H9 (cell line): ENCODE results near the gene MAP3K1. TPM values are rescaled to one million over a fixed set of nuclear protein-coding genes. Genes with fewer than 3 reads are reported as not detected.

Experiments
- DNase-seq: peaks from one replicate; pipeline ENCODE4 v3.0.0-alpha.2; 2017
- H2AFZ ChIP-seq: one replicate; pipeline ENCODE4 v1.6.1; 2013; ENCODE audit warnings: mild to moderate bottlenecking, low read length, control low read depth, moderate library complexity
- H2AK5ac ChIP-seq: 2 replicates; pipeline ENCODE4 v1.6.1; 2013; ENCODE audit warnings: low read length, control low read depth, mixed read lengths; ENCODE audit not compliant: insufficient read length
- H2BK120ac ChIP-seq: one replicate; pipeline ENCODE4 v1.6.1; 2013; ENCODE audit warnings: low read depth, mild to moderate bottlenecking, low read length, control low read depth, inconsistent platforms; ENCODE audit not compliant: poor library complexity, severe bottlenecking
- H2BK12ac ChIP-seq: 2 replicates; pipeline ENCODE4 v1.6.1; 2013; ENCODE audit warnings: low read length, control low read depth, mixed read lengths, low read depth; ENCODE audit not compliant: insufficient read length
- H2BK15ac ChIP-seq: 2 replicates; pipeline ENCODE4 v1.6.1; 2013; ENCODE audit warnings: low read depth, low read length, control low read depth
- H2BK20ac ChIP-seq: one replicate; pipeline ENCODE4 v1.6.1; 2013; ENCODE audit warnings: low read depth, mild to moderate bottlenecking, low read length, control low read depth, inconsistent platforms; ENCODE audit not compliant: poor library complexity, severe bottlenecking
- H2BK5ac ChIP-seq: 2 replicates; pipeline ENCODE4 v1.6.1; 2013; ENCODE audit warnings: low read length, control low read depth, mixed read lengths; ENCODE audit not compliant: insufficient read length
- H3K14ac ChIP-seq: 2 replicates; pipeline ENCODE4 v1.6.1; 2013; ENCODE audit warnings: low read length, control low read depth; ENCODE audit not compliant: insufficient read depth
- H3K18ac ChIP-seq: 2 replicates; pipeline ENCODE4 v1.6.1; 2013; ENCODE audit warnings: low read depth, mild to moderate bottlenecking, mixed read lengths, low read length, control low read depth; ENCODE audit not compliant: insufficient read length
- H3K23ac ChIP-seq: 2 replicates; pipeline ENCODE4 v1.6.1; 2013; ENCODE audit warnings: low read length, control low read depth, mixed read lengths, low read depth; ENCODE audit not compliant: insufficient read length
- H3K23me2 ChIP-seq: 2 replicates; pipeline ENCODE4 v1.6.1; 2013; ENCODE audit warnings: low read depth, mild to moderate bottlenecking, mixed read lengths, low read length, control low read depth; ENCODE audit not compliant: insufficient read length, poor library complexity, severe bottlenecking
- H3K27ac ChIP-seq: 2 replicates; pipeline ENCODE4 v1.5.1; 2013; ENCODE audit warnings: low read length, control low read depth, mixed read lengths, low read depth; ENCODE audit not compliant: insufficient read length
- H3K27me3 ChIP-seq: 2 replicates; pipeline ENCODE4 v1.6.1; 2013; ENCODE audit warnings: low read length, control low read depth, inconsistent platforms; ENCODE audit not compliant: insufficient read depth
- H3K4ac ChIP-seq: 2 replicates; pipeline ENCODE4 v1.6.1; 2013; ENCODE audit warnings: low read depth, mild to moderate bottlenecking, control low read depth, inconsistent platforms, low read length, moderate library complexity
- H3K4me1 ChIP-seq: 2 replicates; pipeline ENCODE4 v1.6.1; 2013; ENCODE audit warnings: low read length, control low read depth, inconsistent platforms; ENCODE audit not compliant: insufficient read depth
- H3K4me2 ChIP-seq: 2 replicates; pipeline ENCODE4 v1.6.1; 2013; ENCODE audit warnings: low read length, control low read depth, mixed read lengths; ENCODE audit not compliant: insufficient read length, insufficient read depth
- H3K56ac ChIP-seq: 2 replicates; pipeline ENCODE4 v1.6.1; 2013; ENCODE audit warnings: low read depth, mild to moderate bottlenecking, mixed read lengths, low read length, control low read depth; ENCODE audit not compliant: insufficient read length
- H3K79me1 ChIP-seq: 2 replicates; pipeline ENCODE4 v1.6.1; 2013; ENCODE audit warnings: low read depth, mild to moderate bottlenecking, moderate library complexity, low read length, control low read depth, inconsistent platforms; ENCODE audit not compliant: insufficient read depth, poor library complexity, severe bottlenecking
- H3K79me2 ChIP-seq: 2 replicates; pipeline ENCODE4 v1.6.1; 2013; ENCODE audit warnings: low read length, control low read depth, inconsistent platforms; ENCODE audit not compliant: insufficient read depth
- H3K9ac ChIP-seq: 2 replicates; pipeline ENCODE4 v1.6.1; 2013; ENCODE audit warnings: low read length, control low read depth, mixed read lengths; ENCODE audit not compliant: insufficient read length; ENCODE audit errors: extremely low read depth
- H3K9me3 ChIP-seq: one replicate; pipeline ENCODE4 v1.6.1; 2013; ENCODE audit warnings: low read depth, low read length, inconsistent platforms; ENCODE audit not compliant: control insufficient read depth
- H3T11ph ChIP-seq: one replicate; pipeline ENCODE4 v1.6.1; 2013; ENCODE audit warnings: mild to moderate bottlenecking, low read length, control low read depth, inconsistent platforms
- H4K20me1 ChIP-seq: one replicate; pipeline ENCODE4 v1.6.1; 2013; ENCODE audit not compliant: control insufficient read depth, insufficient read length, insufficient read depth
- H4K5ac ChIP-seq: 2 replicates; pipeline ENCODE4 v1.6.1; 2013; ENCODE audit warnings: low read depth, mild to moderate bottlenecking, mixed read lengths, low read length, control low read depth; ENCODE audit not compliant: insufficient read length
- H4K8ac ChIP-seq: replicated peaks from 2 replicates; pipeline ENCODE4 v1.6.1; 2013; ENCODE audit warnings: low read length, control low read depth, mixed read lengths, low read depth; ENCODE audit not compliant: insufficient read length
- H4K91ac ChIP-seq: 2 replicates; pipeline ENCODE4 v1.6.1; 2013; ENCODE audit warnings: low read depth, mild to moderate bottlenecking, moderate library complexity, mixed read lengths, low read length, control low read depth; ENCODE audit not compliant: insufficient read length
- H3K27ac Mint-ChIP-seq, 3 experiments: 2 replicates in 2 of 3; 3 replicates in 1 of 3; pipeline ENCODE4 v1.8.0; 2020 to 2021; ENCODE audit warnings: mixed read lengths in 3 of 3, mild to moderate bottlenecking in 1 of 3, moderate library complexity in 1 of 3
- H3K27me3 Mint-ChIP-seq: 2 replicates; pipeline ENCODE4 v1.8.0; 2021; ENCODE audit warnings: low read depth, mild to moderate bottlenecking, moderate library complexity, mixed read lengths
- H3K36me3 Mint-ChIP-seq, 3 experiments: 2 replicates in 2 of 3; 3 replicates in 1 of 3; pipeline ENCODE4 v1.8.0; 2020 to 2021; ENCODE audit warnings: low read depth in 3 of 3, mixed read lengths in 3 of 3; ENCODE audit not compliant: insufficient read depth in 1 of 3
- H3K4me1 Mint-ChIP-seq, 2 experiments: 2 replicates each; pipeline ENCODE4 v1.8.0; 2020; ENCODE audit warnings: mixed read lengths in 2 of 2
- H3K4me3 Mint-ChIP-seq, 2 experiments: 2 replicates in 1 of 2; 3 replicates in 1 of 2; pipeline ENCODE4 v1.8.0; 2020 to 2021; ENCODE audit warnings: mild to moderate bottlenecking in 2 of 2, mixed read lengths in 2 of 2, moderate library complexity in 1 of 2
- H3K9me3 Mint-ChIP-seq, 2 experiments: 2 replicates in 1 of 2; 3 replicates in 1 of 2; pipeline ENCODE4 v1.8.0; 2020; ENCODE audit warnings: mild to moderate bottlenecking in 2 of 2, mixed read lengths in 2 of 2, moderate library complexity in 1 of 2
- WGBS: extraction: QIAGEN DNeasy Blood & Tissue Kit; methylation state at CpG from one replicate; pipeline ENCODE4 v1.1.7; 2013; ENCODE audit warnings: missing lambda C conversion rate, low lambda C conversion rate, mixed read lengths; ENCODE audit not compliant: insufficient read length; ENCODE audit errors: extremely low coverage; 5-methylcytosine and 5-hydroxymethylcytosine counted together
- total RNA-seq: library from RNA; stranded (reverse); gene quantifications from 2 replicates; pipeline ENCODE4 v1.2.1, GENCODE V29; 2021
- TF ChIP-seq, protein P1 (sequence below): fragments of 200-600 bp; sonication (generic); conservative IDR thresholded peaks from 3 replicates; pipeline ENCODE4 v1.8.0; 2021; ENCODE audit warnings: antibody characterized with exemption, mild to moderate bottlenecking

The MAP3K1 gene
- total RNA-seq, 1 experiment from 2014 or later = 11.1 TPM

GRCh38 chr5:56900858-56901578 lies 85.7 kb downstream of the MAP3K1 start:
- H3T11ph ChIP-seq = no peak overlapping the region
- H2AK5ac ChIP-seq = no peak overlapping the region
- H3K23me2 ChIP-seq = no peaks in the 10 kb centered on the region
- no peak overlapping the region for H2AFZ ChIP-seq
- Mint-ChIP-seq H3K27me3 (peaks cover 1% of the 10 kb centered on the region; the same call in 1 of the 2 replicates), H3K36me3 (no peaks in the 10 kb centered on the region), H3K9me3 (peaks cover 0 to 3% of the 10 kb centered on the region in 2 experiments; a peak in 2 of 5 replicates), H3K4me1 (no peaks in the 10 kb centered on the region), H3K4me3 (no peak overlapping the region), H3K27ac (no peak overlapping the region)
- no peaks in the 10 kb centered on the region for H3K4me1 ChIP-seq
- H3K4me2 ChIP-seq = no peak overlapping the region
- no peaks in the 10 kb centered on the region for H3K9me3 ChIP-seq
- no peaks in the 10 kb centered on the region for H3K79me1 ChIP-seq
- no peaks in the 10 kb centered on the region for H3K79me2 ChIP-seq
- no peak overlapping the region for H3K9ac ChIP-seq
- no CpG with 5 or more reads among the region's 3 CpGs for WGBS
- no peak for DNase-seq
- H3K27me3 ChIP-seq = no peaks in the 10 kb centered on the region
- no peak overlapping the region for H3K56ac ChIP-seq
- H2BK120ac ChIP-seq = no peak overlapping the region
- no peak overlapping the region for H3K14ac ChIP-seq
- H4K8ac ChIP-seq = no peak overlapping the region
- H2BK15ac ChIP-seq = no peak overlapping the region
- no peak overlapping the region for H2BK5ac ChIP-seq
- H4K20me1 ChIP-seq = no peaks in the 10 kb centered on the region
- TF ChIP-seq, protein P1, sequence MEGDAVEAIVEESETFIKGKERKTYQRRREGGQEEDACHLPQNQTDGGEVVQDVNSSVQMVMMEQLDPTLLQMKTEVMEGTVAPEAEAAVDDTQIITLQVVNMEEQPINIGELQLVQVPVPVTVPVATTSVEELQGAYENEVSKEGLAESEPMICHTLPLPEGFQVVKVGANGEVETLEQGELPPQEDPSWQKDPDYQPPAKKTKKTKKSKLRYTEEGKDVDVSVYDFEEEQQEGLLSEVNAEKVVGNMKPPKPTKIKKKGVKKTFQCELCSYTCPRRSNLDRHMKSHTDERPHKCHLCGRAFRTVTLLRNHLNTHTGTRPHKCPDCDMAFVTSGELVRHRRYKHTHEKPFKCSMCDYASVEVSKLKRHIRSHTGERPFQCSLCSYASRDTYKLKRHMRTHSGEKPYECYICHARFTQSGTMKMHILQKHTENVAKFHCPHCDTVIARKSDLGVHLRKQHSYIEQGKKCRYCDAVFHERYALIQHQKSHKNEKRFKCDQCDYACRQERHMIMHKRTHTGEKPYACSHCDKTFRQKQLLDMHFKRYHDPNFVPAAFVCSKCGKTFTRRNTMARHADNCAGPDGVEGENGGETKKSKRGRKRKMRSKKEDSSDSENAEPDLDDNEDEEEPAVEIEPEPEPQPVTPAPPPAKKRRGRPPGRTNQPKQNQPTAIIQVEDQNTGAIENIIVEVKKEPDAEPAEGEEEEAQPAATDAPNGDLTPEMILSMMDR = peak; percentile 82
- H4K5ac ChIP-seq = no peak overlapping the region
- H3K18ac ChIP-seq = no peak overlapping the region
- H3K23ac ChIP-seq = no peak overlapping the region
- no peak overlapping the region for H2BK20ac ChIP-seq
- no peak overlapping the region for H3K4ac ChIP-seq
- no peak overlapping the region for H4K91ac ChIP-seq
- no peak overlapping the region for H2BK12ac ChIP-seq
- H3K27ac ChIP-seq = no peak overlapping the region
